HepG2 (cell line): ENCODE results near the gene CNOT6. TPM values are rescaled to one million over a fixed set of nuclear protein-coding genes. Genes with fewer than 3 reads are reported as not detected.

Experiments
- ADNP ChIP-seq: sonication (generic); formaldehyde crosslinking; IDR thresholded peaks from 2 replicates; pipeline ENCODE4 v1.4.0; 2020; ENCODE audit warnings: missing genetic modification reagents
- AGO2 ChIP-seq: fragments of 200-400 bp; formaldehyde crosslinking; optimal IDR thresholded peaks from 2 replicates; pipeline ENCODE3; 2017; ENCODE audit warnings: mild to moderate bottlenecking, low read depth, low read length, moderate library complexity
- ASH2L ChIP-seq: fragments of 300-600, 200-600 bp; sonication (generic); IDR thresholded peaks from 2 replicates; pipeline ENCODE4 v1.7.0; 2017; ENCODE audit warnings: low read depth, mild to moderate bottlenecking, moderate library complexity, mixed read lengths, low read length; ENCODE audit not compliant: insufficient read length
- BHLHE40 ChIP-seq: IDR thresholded peaks from 2 replicates; pipeline ENCODE4 v1.6.1; 2011; ENCODE audit warnings: low read length, improper control_type of control experiment
- BRCA1 ChIP-seq: sonication (generic); formaldehyde crosslinking; IDR thresholded peaks from 2 replicates; pipeline ENCODE4 v1.4.0; 2020; ENCODE audit warnings: missing genetic modification reagents
- KMT2A ChIP-seq: sonication (generic); formaldehyde crosslinking; IDR thresholded peaks from 2 replicates; pipeline ENCODE4 v1.4.0; 2020; ENCODE audit warnings: missing genetic modification reagents
- MYC ChIP-seq: sonication (generic); formaldehyde crosslinking; IDR thresholded peaks from 2 replicates; pipeline ENCODE4 v1.9.0; 2021; ENCODE audit warnings: missing genetic modification reagents, borderline replicate concordance
- RBM22 ChIP-seq: fragments of 200-400 bp; formaldehyde crosslinking; optimal IDR thresholded peaks from 2 replicates; pipeline ENCODE3; 2017; ENCODE audit warnings: mild to moderate bottlenecking, low read length, moderate library complexity
- RBM39 ChIP-seq: fragments of 200-400 bp; formaldehyde crosslinking; IDR thresholded peaks from one replicate; pipeline ENCODE4 v1.6.1; 2018; ENCODE audit warnings: antibody characterized with exemption, mild to moderate bottlenecking, low read depth, low read length; ENCODE audit not compliant: poor library complexity, severe bottlenecking
- SOX5 ChIP-seq: IDR thresholded peaks from 2 replicates; pipeline ENCODE4 v1.6.1; 2016; ENCODE audit warnings: borderline replicate concordance
- ZFY ChIP-seq: sonication (generic); formaldehyde crosslinking; IDR thresholded peaks from 2 replicates; pipeline ENCODE4 v1.4.0; 2020; ENCODE audit warnings: missing genetic modification reagents
- ZMAT3 ChIP-seq: sonication (generic); formaldehyde crosslinking; conservative IDR thresholded peaks from 2 replicates; pipeline ENCODE4 v1.7.0; 2021; ENCODE audit warnings: missing genetic modification reagents
- ZNF563 ChIP-seq: sonication (generic); formaldehyde crosslinking; IDR thresholded peaks from 2 replicates; pipeline ENCODE4 v1.8.0; 2022; ENCODE audit warnings: mild to moderate bottlenecking, moderate library complexity, missing genetic modification reagents
- ZNF619 ChIP-seq: sonication (generic); formaldehyde crosslinking; IDR thresholded peaks from 2 replicates; pipeline ENCODE4 v1.4.0; 2020; ENCODE audit warnings: mild to moderate bottlenecking, missing genetic modification reagents
- polyA plus RNA-seq, 8 experiments: library from polyadenylated mRNA; depleted of rRNA in 3 of 8; stranded (reverse) in 7 of 8; unstranded in 1 of 8; fragments of >200 nt; fragmentation: Illumina TruSeq in 4 of 8; extraction: Trizol in 4 of 8; gene quantifications; 2 replicates each; pipeline versions ENCODE4 v1.2.1 to v1.2.3, GENCODE V29; 2011 to 2016; ENCODE audit warnings: low read depth in 4 of 8, missing spikeins in 1 of 8, mixed read lengths in 1 of 8; ENCODE audit not compliant: insufficient read depth in 1 of 8
- total RNA-seq, 5 experiments: library from RNA; depleted of rRNA; stranded (reverse); fragments of >200 nt; fragmentation: Illumina TruSeq; extraction: Trizol; gene quantifications; 2 replicates each; pipeline ENCODE4 v1.2.3, GENCODE V29; 2016; ENCODE audit warnings: low read depth in 1 of 5
- TF ChIP-seq, protein P1 (sequence below): sonication (generic); formaldehyde crosslinking; IDR thresholded peaks from 2 replicates; pipeline ENCODE4 v1.4.0; 2020; ENCODE audit warnings: mild to moderate bottlenecking, missing genetic modification reagents
- TF ChIP-seq, protein P2 (sequence below): sonication (generic); formaldehyde crosslinking; IDR thresholded peaks from 2 replicates; pipeline ENCODE4 v1.4.0; 2020; ENCODE audit warnings: missing genetic modification reagents, borderline replicate concordance
- TF ChIP-seq, protein P3 (sequence below): sonication (generic); formaldehyde crosslinking; IDR thresholded peaks from 2 replicates; pipeline ENCODE4 v1.5.0; 2020; ENCODE audit warnings: missing genetic modification reagents, mild to moderate bottlenecking, borderline replicate concordance
- TF ChIP-seq, protein P4 (sequence below): sonication (generic); formaldehyde crosslinking; IDR thresholded peaks from 2 replicates; pipeline ENCODE4 v1.4.0; 2020; ENCODE audit warnings: low read depth, mild to moderate bottlenecking, missing genetic modification reagents
- TF ChIP-seq, protein P5 (sequence below): sonication (generic); IDR thresholded peaks from 2 replicates; pipeline ENCODE4 v1.6.1; 2016; ENCODE audit warnings: low read depth, borderline replicate concordance
- TF ChIP-seq, protein P6 (sequence below): sonication (generic); formaldehyde crosslinking; IDR thresholded peaks from 2 replicates; pipeline ENCODE4 v1.5.0; 2020; ENCODE audit warnings: mild to moderate bottlenecking, missing genetic modification reagents

Gene CNOT6
- total and polyA plus RNA-seq, 2 of the 13 experiments (the other 11 are each of a cell fraction or from before 2014, with no cell fraction given): 8.8 to 9.1 TPM

DNA sequence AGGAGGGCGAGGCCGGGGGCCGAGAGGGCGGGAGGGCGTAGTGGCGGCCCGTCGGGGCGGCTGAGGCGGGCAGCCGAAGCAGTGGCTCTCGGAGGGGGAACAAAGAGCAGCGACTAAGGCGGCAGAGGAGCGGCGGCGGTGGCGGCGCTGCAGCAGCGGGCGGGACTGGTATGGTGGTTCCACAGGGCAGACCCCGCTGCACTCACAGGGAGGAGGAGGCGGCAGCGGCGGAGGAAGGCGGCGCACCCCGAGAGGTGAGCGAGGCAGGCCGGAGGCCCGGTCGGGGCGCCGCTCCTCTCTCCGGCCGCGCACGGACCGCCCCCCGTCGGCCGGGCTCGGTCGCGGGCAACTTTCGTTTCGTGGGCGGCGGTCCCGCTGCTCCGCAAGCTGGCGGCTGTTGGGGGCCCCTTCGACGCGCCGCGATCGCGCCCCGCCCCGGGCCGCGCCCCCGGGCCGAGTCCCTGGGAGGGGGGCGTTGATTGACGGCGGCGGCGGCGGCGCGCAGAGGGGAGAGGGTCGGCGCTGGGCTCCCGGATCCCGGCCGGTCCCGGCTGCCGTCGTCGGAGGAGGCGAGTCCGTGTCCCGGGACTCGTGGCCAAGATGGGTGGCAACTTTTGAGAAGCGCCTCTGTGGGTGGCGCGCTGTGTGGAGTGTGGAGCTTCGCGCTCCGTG is 467 bp downstream of the CNOT6 start (continued):
- TF ChIP-seq, protein P1, sequence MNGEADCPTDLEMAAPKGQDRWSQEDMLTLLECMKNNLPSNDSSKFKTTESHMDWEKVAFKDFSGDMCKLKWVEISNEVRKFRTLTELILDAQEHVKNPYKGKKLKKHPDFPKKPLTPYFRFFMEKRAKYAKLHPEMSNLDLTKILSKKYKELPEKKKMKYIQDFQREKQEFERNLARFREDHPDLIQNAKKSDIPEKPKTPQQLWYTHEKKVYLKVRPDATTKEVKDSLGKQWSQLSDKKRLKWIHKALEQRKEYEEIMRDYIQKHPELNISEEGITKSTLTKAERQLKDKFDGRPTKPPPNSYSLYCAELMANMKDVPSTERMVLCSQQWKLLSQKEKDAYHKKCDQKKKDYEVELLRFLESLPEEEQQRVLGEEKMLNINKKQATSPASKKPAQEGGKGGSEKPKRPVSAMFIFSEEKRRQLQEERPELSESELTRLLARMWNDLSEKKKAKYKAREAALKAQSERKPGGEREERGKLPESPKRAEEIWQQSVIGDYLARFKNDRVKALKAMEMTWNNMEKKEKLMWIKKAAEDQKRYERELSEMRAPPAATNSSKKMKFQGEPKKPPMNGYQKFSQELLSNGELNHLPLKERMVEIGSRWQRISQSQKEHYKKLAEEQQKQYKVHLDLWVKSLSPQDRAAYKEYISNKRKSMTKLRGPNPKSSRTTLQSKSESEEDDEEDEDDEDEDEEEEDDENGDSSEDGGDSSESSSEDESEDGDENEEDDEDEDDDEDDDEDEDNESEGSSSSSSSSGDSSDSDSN: peak; percentile 56; the same call in 1 of the 2 replicates
- TF ChIP-seq, protein P2, sequence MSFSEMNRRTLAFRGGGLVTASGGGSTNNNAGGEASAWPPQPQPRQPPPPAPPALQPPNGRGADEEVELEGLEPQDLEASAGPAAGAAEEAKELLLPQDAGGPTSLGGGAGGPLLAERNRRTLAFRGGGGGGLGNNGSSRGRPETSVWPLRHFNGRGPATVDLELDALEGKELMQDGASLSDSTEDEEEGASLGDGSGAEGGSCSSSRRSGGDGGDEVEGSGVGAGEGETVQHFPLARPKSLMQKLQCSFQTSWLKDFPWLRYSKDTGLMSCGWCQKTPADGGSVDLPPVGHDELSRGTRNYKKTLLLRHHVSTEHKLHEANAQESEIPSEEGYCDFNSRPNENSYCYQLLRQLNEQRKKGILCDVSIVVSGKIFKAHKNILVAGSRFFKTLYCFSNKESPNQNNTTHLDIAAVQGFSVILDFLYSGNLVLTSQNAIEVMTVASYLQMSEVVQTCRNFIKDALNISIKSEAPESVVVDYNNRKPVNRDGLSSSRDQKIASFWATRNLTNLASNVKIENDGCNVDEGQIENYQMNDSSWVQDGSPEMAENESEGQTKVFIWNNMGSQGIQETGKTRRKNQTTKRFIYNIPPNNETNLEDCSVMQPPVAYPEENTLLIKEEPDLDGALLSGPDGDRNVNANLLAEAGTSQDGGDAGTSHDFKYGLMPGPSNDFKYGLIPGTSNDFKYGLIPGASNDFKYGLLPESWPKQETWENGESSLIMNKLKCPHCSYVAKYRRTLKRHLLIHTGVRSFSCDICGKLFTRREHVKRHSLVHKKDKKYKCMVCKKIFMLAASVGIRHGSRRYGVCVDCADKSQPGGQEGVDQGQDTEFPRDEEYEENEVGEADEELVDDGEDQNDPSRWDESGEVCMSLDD: no peak
- no peak; the same call in 1 of the 2 replicates for TF ChIP-seq MYC (CRISPR knock-in tag)
- TF ChIP-seq ADNP (CRISPR knock-in tag): no peak
- TF ChIP-seq, protein P3, sequence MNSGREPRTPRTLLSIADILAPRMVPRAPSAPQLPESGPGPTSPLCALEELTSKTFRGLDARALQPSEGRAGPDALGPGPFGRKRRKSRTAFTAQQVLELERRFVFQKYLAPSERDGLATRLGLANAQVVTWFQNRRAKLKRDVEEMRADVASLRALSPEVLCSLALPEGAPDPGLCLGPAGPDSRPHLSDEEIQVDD (CRISPR knock-in tag): peak; percentile 23; the same call in 1 of the 2 replicates
- TF ChIP-seq ZNF619 (CRISPR knock-in tag): no peak
- peak; percentile 68; the same call in 1 of the 2 replicates for TF ChIP-seq ZNF563 (CRISPR knock-in tag)
- TF ChIP-seq, protein P4, sequence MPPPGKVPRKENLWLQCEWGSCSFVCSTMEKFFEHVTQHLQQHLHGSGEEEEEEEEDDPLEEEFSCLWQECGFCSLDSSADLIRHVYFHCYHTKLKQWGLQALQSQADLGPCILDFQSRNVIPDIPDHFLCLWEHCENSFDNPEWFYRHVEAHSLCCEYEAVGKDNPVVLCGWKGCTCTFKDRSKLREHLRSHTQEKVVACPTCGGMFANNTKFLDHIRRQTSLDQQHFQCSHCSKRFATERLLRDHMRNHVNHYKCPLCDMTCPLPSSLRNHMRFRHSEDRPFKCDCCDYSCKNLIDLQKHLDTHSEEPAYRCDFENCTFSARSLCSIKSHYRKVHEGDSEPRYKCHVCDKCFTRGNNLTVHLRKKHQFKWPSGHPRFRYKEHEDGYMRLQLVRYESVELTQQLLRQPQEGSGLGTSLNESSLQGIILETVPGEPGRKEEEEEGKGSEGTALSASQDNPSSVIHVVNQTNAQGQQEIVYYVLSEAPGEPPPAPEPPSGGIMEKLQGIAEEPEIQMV (CRISPR knock-in tag): 0 out of 2 replicates have a peak, but pooled peaks have one; percentile 13
- no peak for TF ChIP-seq SOX5 (CRISPR knock-in tag)
- peak; percentile 63 for TF ChIP-seq ZFY (CRISPR knock-in tag)
- TF ChIP-seq BRCA1 (CRISPR knock-in tag): 0 out of 2 replicates have a peak, but pooled peaks have one; percentile 9
- TF ChIP-seq, protein P5, sequence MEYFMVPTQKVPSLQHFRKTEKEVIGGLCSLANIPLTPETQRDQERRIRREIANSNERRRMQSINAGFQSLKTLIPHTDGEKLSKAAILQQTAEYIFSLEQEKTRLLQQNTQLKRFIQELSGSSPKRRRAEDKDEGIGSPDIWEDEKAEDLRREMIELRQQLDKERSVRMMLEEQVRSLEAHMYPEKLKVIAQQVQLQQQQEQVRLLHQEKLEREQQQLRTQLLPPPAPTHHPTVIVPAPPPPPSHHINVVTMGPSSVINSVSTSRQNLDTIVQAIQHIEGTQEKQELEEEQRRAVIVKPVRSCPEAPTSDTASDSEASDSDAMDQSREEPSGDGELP: no peak
- TF ChIP-seq, protein P6, sequence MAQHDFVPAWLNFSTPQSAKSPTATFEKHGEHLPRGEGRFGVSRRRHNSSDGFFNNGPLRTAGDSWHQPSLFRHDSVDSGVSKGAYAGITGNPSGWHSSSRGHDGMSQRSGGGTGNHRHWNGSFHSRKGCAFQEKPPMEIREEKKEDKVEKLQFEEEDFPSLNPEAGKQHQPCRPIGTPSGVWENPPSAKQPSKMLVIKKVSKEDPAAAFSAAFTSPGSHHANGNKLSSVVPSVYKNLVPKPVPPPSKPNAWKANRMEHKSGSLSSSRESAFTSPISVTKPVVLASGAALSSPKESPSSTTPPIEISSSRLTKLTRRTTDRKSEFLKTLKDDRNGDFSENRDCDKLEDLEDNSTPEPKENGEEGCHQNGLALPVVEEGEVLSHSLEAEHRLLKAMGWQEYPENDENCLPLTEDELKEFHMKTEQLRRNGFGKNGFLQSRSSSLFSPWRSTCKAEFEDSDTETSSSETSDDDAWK (CRISPR knock-in tag): no peak
- peak; percentile 75 for TF ChIP-seq AGO2
- no peak for TF ChIP-seq RBM22
- peak; percentile 48 for TF ChIP-seq RBM39
- peak; percentile 50; the same call in 1 of the 2 replicates for TF ChIP-seq ZMAT3
- TF ChIP-seq KMT2A: no peak; the same call in 1 of the 2 replicates
- TF ChIP-seq BHLHE40: no peak
- TF ChIP-seq ASH2L: peak; percentile 84
